ENCODE measurements around the gene FOXJ1.
A peak's percentile ranks its signal among the peaks of the same experiment; 100 is the strongest.
"Not testable (repeated sequence)": the region's sequence is repeated elsewhere in the genome, so short reads cannot be mapped to it uniquely, and the experiment has no call there.

The FOXJ1 gene, protein sequence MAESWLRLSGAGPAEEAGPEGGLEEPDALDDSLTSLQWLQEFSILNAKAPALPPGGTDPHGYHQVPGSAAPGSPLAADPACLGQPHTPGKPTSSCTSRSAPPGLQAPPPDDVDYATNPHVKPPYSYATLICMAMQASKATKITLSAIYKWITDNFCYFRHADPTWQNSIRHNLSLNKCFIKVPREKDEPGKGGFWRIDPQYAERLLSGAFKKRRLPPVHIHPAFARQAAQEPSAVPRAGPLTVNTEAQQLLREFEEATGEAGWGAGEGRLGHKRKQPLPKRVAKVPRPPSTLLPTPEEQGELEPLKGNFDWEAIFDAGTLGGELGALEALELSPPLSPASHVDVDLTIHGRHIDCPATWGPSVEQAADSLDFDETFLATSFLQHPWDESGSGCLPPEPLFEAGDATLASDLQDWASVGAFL

DNA sequence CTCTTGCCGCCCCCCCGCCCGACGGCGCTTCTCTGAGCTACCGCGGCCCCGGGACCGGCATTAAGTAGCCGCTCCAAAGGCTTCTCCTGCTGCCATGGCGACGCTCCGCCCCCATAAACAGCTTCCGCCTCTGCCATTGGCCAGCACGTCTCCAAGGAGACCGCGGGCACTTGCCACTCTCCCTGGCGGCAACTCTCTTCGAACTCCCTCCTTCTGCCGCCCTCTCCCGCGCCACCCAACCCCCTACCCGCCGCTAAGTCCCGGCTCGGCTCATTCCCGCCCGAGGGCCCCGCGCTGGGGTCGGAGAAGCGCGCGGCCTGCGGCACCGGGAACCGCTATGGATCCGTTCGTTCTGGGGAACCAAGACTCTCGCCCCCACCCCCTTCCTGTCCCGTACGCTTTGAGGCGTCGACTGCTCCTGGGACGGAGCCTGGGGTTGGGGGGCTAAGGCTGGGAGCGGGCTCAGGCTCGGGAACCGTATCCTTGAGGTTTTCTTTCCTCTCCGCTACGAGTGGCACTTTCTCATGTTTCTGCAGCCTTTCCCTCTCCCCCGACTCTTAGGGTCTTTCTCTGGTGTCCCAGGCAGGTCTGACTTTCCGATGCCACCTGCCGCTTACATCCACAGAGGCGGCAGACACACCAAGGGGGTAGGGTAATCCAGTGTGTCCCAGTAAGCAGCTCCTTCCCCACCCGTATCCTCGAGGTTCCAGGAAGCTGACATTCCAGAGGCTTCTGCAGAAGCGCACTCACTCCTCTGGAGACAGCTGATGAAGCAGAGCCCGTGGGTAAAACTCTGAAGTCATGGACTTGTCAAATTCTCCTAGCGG lies at the start of gene FOXJ1:
Gene FOXJ1, minus strand, starts transcription at position 34 of the 827 bp plus-strand sequence. CDS start 850 bp downstream, outside the sequence.
- DNase-seq (ENCODE audit: low spot score): peak; percentile 99

GRCh38 chr17:76189741-76190140 lies 48.7 kb upstream of the FOXJ1 start:
- no peak for DNase-seq (ENCODE audit: low spot score)

GRCh38 chr17:76189247-76189646 lies 48.2 kb upstream of the FOXJ1 start:
- DNase-seq (ENCODE audit: low spot score): no peak

DNA sequence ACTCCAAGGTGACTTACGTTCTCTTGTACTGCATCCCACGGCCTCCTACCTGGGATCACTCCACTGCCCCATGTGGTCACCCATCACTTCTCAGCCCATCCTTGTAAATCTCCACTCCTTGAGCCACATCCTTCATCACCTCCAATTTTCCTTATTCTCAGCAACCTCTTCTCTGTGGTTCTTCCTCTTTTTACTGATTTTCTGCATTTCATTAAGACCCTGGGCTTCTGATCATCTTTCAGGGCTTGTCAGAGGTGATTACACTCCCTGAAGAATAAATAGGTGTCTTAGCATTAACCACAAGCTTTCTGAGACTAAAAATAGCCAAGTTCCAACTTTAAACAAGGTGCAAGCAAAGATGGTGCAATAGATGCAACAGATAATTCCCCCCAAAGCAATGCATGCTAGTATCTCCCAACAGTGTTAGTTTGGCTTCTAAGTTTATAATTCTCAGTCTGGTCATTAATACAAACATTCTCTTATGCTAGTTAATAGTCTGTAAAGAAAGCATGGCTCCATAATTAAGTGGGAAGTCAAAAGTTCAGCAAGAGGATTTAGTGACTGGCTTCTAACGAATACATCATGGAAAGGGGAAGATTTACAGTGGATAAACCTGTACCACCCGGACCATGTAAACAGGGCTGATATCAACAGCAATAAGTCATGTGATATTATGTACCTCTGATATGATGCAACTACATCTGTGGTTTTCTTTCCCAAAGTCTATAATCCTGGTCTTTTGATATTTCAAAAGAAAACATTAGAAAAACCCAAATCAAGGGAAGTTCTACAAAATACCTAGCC lies 47.4 kb upstream of the FOXJ1 start:
- DNase-seq (ENCODE audit: low spot score): no peak

DNA sequence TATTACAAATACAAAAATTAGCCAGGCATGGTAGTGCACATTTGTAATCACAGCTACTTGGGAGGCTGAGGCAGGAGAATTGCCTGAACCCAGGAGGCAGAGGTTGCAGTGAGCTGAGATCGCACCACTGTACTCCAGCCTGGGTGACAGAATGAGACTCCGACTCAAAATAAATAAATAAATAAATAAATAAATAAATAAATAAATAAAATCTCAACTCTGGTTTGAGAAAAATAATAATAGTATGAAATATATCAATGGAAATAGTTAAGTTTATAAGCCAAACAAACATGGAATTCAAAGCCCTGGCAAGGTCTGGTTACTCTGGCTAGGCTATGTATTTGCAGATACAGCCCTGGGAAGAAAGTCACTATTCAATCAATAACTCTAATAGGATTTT lies 45.7 kb upstream of the FOXJ1 start:
- not testable (repeated sequence) for DNase-seq (ENCODE audit: low spot score)

GRCh38 chr17:76184290-76184689 lies 43.2 kb upstream of the FOXJ1 start:
- no peak for DNase-seq (ENCODE audit: low spot score)

DNA sequence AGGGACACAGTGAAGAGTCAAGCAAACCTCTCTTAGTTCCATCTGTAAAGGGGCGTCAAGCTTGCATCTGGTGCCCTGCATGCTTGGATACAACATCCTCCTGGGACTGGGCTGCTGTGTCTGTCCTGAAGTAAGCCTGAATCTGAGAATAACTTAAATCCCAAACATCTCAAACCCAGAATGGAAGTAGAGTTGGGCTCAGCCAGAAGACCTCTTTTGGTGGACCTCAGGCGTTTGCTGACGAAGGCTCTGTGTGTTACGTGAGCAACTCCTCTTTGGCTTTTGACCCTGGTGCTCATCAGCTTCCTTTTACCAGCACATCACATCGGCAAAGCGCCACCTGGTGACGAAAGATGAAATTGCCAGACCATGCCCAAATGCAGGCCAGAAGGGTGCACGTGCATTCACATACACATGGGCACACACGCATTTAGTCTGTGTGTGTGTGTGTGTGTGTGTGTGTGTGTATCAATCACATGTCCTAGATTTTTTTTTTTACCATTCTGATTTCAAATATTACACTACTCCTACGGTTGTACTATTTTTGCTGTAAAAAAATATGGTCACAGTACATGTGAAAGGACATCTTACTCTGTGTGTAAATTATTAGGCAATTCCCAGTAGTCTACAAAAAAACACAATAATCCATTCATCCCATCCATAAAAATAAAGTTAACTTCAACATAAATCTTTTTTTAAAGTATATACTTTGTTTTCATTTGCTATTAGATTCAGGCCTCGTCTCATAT lies 41.1 kb upstream of the FOXJ1 start:
- DNase-seq (ENCODE audit: low spot score): peak; percentile 85

GRCh38 chr17:76179496-76180467 lies 38.7 kb upstream of the FOXJ1 start:
- DNase-seq (ENCODE audit: low spot score): no peak

- DNase-seq (ENCODE audit: low spot score): no peak
Observed at GRCh38 chr17:76178124-76178523, 37.1 kb upstream of the FOXJ1 start.

GRCh38 chr17:76176701-76177574 lies 35.9 kb upstream of the FOXJ1 start:
- DNase-seq (ENCODE audit: low spot score): no peak

- DNase-seq (ENCODE audit: low spot score): no peak
Observed at GRCh38 chr17:76174037-76174436, 33.0 kb upstream of the FOXJ1 start.

- no peak for DNase-seq (ENCODE audit: low spot score)
Observed at GRCh38 chr17:76173474-76173873, 32.4 kb upstream of the FOXJ1 start.

DNA sequence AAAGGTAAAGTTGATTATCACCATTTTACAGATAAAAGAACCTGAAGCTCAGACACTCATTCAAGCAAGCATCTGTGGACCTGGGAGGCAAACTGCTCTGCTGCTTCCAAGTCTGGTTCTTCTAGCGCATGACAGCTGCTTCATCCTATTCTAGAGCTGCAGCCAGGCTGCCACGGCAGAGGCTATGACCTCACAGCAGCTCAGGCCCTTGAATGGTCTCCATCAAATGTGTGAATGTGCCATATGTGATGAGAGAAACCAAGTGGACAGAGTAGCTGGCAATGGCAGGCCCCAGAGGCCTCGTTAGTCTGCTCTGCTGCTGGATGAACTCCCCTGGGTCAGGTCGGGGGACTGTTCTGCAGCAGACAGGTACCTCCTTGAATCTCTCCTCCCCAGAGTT lies 30.7 kb upstream of the FOXJ1 start:
- no peak for DNase-seq (ENCODE audit: low spot score)

GRCh38 chr17:76170114-76170513 lies 29.1 kb upstream of the FOXJ1 start:
- no peak for DNase-seq (ENCODE audit: low spot score)

GRCh38 chr17:76166906-76167305 lies 25.9 kb upstream of the FOXJ1 start:
- DNase-seq (ENCODE audit: low spot score): no peak

DNA sequence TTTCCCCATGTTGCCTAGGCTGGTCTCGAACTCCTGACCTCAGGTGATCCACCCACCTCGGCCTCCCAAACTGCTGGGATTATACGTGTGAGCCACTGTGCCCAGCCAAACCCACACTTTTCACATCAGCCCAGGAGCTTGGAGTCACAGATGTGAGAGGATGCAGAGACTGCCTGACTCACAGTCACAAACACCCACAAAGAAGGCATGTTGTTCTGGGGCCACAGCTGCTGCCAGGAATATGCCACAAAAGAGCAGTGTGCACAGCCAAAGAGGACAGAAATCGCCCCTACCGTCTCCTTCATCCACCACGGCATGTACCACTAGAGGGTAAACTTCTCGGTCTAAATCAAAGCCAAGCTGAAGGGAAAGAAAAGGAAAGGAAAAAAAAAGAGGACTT lies 25.1 kb upstream of the FOXJ1 start:
- no peak for DNase-seq (ENCODE audit: low spot score)

GRCh38 chr17:76164331-76164730 lies 23.3 kb upstream of the FOXJ1 start:
- no peak for DNase-seq (ENCODE audit: low spot score)

- no peak for DNase-seq (ENCODE audit: low spot score)
Observed at GRCh38 chr17:76163919-76164318, 22.9 kb upstream of the FOXJ1 start.

GRCh38 chr17:76161619-76162266 lies 20.7 kb upstream of the FOXJ1 start:
- no peak for DNase-seq (ENCODE audit: low spot score)

Measured in hepatic stellate cell (primary cell).